GM12875 (cell line): ENCODE data around the gene SMIM41.

Source experiments
- H3K4me3 ChIP-seq: one replicate; pipeline ENCODE4 v1.5.1; 2011; ENCODE audit warnings: low read depth, low read length, control low read depth
- CTCF ChIP-seq: IDR thresholded peaks from 2 replicates; pipeline ENCODE4 v1.5.1; 2011; ENCODE audit warnings: low read depth, mild to moderate bottlenecking, control low read depth, inconsistent platforms, low read length, moderate library complexity, borderline replicate concordance; ENCODE audit not compliant: insufficient read depth

SMIM41 gene

GRCh38 chr12:52096332-52097044, 17.0 kb downstream of the SMIM41 start:
- no peak overlapping the region for H3K4me3 ChIP-seq
- TF ChIP-seq CTCF, result no peak

GRCh38 chr12:52097045-52097666, 17.7 kb downstream of the SMIM41 start:
- no peak overlapping the region for H3K4me3 ChIP-seq
- no peak for TF ChIP-seq CTCF

- H3K4me3 ChIP-seq, result peak overlapping the region; percentile 5
These were observed 25.1 kb downstream of the SMIM41 start for GRCh38 chr12:52104431-52105089.

DNA sequence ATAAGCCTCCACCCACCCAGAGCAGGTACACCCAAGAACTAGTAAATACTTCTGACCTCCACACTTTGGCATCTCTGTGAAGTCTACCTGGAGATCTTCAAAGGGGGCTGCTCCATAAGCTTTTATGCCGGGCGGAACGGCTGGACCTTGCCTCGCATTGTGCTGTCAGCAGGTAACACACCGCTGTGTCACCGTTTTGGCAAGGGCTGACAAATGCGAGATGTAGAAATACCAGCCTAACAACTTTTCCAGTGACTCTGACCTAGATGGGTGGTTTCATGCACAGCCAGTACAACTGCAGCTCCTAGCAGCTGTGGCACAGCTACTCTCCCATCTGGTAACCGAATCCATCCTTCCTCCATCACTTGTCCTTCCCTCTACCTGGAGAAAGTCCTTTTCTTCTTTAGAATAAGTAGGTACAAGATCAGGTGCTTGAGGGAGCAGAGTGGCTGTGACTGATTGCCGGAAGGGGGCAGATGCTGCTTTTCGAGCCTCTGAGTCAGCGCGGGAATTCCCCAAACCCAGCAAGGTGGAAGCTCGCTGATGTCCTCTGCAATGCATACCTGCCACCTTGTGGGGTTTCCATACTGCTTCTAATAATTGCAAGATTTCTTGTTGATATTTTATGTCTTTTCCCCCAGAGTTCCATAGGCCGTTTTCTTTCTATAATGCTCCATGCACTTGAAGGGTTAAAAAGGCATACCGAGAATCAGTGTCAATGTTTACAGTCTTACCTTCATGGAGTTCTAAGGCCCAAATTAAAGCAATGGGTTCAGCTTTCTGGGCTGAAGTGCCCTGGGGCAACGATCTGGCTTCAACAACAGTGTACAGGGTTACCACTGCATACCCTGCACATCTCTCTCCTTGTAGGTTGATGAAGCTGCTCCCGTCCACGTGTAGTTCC, 37.0 kb downstream of the SMIM41 start:
- peak overlapping the region; percentile 8 for H3K4me3 ChIP-seq
- TF ChIP-seq CTCF, result peak; percentile 20; the same call in 1 of the 2 replicates

- H3K4me3 ChIP-seq, result peak overlapping the region; percentile 1
These were observed 38.4 kb downstream of the SMIM41 start for GRCh38 chr12:52117806-52118475.

DNA sequence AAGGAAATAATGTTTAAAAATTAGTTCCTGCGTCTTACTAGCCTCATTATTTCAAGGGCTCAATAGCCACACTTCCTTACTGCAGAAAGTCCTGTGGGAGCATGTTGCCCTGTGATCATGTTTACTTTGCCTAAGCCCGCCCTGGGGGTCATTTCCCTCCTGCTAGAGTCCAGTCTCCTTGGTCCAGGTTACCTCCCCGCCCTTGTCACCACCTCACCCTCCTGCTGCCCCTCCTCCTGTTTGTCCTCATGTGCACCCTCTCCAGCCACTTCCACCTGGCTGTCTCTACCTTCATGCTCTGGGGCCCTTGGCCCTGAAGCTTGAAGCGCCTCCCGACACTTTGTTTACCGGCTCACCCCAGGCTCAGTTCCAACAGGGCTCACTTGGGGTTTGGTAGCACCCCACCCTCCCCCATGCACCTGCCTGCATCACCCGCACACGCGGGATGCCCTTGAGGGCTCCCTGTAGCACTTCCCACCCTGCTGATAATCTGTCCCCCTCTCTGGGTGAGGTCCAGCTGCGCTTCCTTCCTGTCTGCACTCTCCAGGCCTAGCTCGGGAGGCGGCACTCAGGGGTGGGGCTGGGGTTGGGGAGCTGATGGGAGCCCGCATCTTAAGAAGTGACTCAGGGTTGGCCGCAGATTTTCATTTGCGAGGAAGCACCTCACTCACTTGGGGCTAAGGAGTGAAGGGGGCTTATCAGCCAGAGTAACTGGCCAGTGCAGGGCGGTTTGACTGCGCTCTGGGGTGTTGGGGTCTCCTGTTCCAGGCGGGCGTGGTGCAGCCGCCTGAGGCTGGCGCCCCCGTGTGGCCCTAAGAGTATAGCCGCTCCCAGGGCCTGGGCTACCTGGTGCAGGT, 40.1 kb downstream of the SMIM41 start:
- TF ChIP-seq CTCF, result peak; percentile 92
- H3K4me3 ChIP-seq, result no peak overlapping the region
